Suppressor macrophage (primary cell): ENCODE results near the gene UBXN4.
"Not testable (repeated sequence)": the region's sequence is repeated elsewhere in the genome, so short reads cannot be mapped to it uniquely, and the experiment has no call there.

Source experiments
- DNase-seq, 4 experiments: peaks; one replicate each; pipeline ENCODE4 v3.0.0-alpha.2; 2020 to 2022
- total RNA-seq, 17 experiments: gene quantifications; one replicate each; lab custom pipeline; 2026; ENCODE audit warnings: mixed read lengths in 6 of 17, inconsistent platforms in 3 of 17; lab: John Stamatoyannopoulos, UW

UBXN4 gene, protein sequence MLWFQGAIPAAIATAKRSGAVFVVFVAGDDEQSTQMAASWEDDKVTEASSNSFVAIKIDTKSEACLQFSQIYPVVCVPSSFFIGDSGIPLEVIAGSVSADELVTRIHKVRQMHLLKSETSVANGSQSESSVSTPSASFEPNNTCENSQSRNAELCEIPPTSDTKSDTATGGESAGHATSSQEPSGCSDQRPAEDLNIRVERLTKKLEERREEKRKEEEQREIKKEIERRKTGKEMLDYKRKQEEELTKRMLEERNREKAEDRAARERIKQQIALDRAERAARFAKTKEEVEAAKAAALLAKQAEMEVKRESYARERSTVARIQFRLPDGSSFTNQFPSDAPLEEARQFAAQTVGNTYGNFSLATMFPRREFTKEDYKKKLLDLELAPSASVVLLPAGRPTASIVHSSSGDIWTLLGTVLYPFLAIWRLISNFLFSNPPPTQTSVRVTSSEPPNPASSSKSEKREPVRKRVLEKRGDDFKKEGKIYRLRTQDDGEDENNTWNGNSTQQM
- total RNA-seq = 88.0 to 161 (median 126) reads per million in 17 experiments

DNA sequence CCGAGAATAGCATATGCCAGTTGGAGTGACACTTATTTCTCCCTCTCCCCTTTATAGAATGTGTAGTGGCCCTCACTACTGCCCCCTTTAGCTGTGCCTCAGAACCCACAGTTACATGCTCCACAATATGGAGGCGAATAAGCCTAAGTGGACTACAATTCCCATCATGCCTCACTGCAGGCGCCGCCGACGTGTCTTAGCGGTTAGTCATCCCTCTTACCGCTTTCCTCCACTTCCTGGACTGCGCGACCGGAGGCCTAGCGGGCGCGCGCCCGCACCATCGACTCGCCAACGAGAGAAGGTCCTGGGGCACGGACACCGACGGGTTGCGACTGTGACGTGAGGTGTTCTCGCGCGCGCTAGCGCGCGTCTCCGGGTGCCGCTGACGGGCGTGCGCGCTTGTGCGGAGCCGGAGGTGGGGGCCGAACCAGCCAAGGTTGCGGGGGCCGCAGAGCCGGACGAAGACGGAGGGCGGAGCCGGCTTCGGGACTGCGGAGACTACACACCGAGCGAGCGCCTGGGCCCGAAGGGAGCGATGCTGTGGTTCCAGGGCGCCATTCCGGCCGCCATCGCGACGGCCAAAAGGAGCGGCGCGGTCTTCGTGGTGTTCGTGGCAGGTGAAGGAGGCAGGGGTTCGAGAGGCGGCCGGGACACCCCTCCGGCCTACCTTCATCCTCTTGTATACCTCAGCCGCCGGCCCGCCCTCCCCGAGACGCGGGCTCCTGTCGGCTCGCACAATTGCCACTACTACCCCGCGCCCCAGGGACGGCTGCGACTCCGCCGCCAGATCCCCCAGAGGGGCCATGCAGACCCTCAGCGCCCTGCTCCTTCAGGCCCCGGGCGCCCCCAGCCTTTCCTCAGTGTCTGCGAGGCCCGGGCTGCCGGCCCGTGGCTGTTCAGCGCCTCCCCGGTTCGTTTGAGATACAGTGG is at the start of gene UBXN4:
UBXN4 (plus strand) TSS at position 461 of the 930 bp plus-strand sequence; CDS start at position 536, 75 bp downstream.
- DNase-seq = peak; percentile 98 to 99 (median 99)

DNA sequence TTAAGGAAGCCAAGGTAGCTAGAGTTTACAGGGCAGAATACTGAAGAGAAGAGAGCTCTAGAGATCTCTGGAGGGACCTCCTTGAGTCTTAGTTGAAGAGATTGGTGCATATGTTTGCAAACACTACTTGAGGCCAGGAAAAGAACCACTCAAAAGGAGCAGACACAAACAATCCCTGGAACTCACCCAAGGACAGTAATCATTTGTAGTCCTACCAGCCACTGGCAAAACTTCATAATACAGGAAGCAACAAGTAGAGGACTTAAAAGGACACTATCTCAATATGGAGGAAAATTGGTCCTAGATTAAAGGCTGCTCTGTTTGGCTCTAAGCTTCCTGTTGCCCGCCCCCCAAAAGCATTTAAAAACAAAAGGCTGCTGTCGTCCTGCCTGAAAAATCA is 46.9 kb upstream of the UBXN4 start:
- DNase-seq = no peak

DNA sequence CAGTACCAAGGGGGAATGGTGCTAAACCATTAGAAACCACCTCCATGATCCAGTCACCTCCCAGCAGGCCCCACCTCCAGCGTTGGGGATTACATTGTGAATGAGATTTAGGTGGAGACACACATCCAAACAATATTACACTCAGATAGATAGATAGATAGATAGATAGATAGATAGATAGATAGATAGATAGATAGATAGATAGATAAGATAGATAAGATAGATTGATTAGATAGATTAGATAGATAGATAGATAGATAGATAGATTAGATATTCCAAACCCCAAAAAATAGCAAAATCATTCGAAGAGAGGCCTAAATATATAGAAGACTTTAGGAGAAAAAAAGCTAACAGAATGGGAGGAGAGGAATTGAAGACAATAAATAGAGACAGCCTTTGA is 42.8 kb upstream of the UBXN4 start:
- DNase-seq = no peak

DNA sequence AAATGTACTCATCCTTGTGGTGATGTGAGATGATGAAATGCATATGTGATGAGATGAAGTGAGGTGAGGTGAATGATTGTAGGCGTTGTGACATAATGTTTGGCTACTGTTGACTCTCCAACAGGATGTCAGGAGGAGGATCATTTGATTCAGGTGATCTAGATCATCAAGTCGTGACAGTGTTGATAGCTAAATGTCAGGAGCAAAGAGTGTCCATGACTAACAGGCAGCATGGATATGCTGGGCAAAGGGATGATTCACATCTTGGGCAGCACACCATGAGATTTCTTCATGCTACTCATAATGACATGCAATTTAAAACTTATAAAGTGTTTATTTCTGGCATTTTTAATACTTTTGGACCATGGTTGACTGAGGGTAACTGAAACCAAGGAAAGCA is 40.2 kb upstream of the UBXN4 start:
- DNase-seq = peak in 2 of 4 experiments; percentile 4 to 34

DNA sequence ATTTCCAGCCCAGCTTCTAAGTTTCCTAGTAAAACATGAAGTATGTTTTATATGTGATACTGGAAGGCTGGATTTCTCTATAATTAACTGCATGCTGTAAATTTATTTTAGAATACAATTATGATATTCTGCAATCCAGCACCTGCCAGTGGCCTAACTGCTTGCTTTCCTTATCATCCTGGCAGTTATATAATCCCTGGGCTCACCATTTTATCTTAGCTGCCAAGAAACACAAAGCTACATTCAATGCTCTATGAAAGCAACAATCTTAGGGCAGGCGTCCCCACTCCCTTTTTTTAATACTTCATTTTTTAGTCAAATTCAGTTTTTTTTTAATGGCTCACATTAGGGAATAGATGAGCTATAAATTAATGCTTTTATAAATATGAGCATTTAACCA is 38.4 kb upstream of the UBXN4 start:
- no peak for DNase-seq

DNA sequence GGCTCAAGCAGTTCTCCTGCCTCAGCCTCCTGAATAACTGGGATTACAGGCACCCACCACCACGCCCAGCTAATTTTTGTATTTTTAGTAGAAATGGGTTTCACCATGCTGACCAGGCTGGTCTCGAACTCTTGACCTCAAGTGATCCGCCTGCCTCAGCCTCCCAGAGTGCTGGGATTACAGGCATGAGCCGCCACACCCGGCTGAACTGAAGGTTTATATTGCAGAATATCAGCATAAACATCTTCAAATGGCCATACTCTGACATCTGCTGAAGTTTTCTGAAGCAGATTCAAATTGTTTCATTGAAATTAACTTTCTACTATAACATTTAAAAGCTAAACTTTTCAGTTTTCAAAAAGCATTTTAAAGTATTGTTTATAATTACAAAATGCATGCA is 37.6 kb upstream of the UBXN4 start:
- DNase-seq = not testable (repeated sequence)

DNA sequence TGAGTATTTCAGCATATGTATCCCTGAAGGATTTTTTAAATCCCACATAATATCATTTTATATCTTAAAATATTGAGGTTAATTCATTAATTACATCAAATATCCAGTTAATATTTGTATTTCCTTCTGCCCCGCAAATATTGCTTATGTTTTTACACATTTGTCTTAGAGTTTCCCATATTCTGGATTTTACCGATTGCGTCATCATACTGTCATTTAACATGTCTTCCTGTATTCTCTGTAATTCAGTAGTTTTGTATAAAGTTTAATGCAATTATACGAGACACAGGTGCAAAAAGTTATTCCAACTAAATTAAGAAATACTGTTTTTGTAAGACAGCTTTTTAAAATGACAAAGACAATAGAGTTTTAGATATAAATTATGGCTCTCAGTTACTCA is 33.5 kb upstream of the UBXN4 start:
- DNase-seq = no peak

DNA sequence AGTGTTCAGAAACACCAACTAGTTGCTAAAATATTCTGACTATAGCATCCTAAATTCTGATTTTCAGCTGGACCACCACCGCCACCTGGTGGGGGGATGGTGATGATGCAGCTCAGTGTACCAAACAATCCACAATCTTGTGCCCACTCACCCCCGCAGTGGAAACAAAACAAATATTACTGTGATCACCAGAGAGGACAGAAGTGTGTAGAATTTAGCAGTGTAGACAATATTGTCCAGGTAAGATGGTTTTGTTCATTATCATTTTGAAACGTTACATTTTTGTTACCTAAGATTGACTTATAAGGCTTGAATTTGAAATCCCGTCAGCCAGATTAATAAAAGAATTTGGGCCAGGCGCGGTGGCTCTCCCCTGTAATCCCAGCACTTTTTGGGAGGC is 31.7 kb upstream of the UBXN4 start:
- DNase-seq = peak; percentile 67 to 76 (median 72)

DNA sequence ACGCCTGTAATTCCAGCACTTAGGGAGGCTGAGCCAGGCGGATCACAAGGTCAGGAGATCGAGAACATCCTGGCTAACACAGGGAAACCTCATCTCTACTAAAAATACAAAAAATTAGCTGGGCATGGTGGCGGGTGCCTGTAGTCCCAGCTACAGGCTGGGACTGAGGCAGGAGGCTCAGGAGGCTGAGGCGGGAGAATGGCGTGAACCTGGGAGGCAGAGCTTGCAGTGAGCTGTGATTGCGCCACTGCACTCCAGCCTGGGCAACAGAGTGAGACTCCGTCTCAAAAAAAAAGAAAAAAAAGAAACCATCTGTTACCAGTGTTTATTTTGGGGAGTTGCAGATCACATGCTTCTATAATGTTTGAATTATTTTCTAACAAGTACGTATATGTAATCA is 26.6 kb upstream of the UBXN4 start:
- DNase-seq = not testable (repeated sequence)

DNA sequence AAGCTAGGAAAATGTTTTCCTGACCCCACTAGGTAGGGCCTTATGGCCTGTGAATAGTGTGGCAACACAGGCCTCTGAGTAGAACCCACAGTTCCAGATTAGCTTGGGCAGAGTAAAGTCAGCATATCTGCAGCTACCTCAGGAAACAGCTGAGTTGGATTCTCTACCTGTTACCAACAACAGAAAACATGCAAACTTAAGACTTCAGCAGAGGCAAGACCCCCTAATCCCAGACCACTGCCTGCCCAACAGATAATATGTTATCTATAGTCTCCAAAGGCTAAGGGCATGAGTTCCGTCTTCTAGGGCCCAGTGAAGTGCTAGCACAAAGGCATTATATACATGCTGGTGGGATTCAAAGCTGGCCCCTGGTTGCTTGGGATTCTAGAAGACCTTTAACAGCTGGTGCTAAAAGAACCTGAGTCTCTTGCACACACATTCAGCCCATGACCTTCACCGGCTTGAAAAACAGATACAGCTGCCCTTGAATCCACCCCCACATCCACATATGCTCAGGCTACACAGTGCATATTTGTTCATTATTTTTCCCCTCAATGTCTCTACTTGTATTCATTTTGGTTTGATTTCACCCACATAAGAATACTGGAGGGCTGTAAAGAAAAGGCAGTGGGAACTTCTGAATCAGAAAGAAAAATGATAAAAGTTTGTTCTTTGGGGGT is 13.5 kb upstream of the UBXN4 start:
- no peak for DNase-seq

DNA sequence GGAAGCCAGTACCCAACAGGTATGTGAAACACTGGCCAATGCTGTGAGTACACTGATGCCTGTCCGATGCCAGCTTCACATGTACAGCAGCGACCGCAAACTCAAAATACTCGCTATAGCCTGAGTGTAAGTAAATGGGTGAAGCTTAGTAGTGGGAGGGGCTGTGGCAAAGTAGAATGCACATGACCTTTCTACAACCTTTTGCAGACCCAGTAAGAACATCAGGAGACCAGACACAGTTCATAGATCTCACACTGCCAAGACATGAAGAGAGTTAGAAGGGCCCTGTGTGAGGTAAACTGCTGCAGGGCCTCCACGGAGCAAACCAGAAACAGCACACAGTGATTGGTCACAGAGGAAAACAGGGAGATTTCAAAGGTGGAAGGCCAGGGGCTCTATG is 9.1 kb upstream of the UBXN4 start:
- no peak for DNase-seq

DNA sequence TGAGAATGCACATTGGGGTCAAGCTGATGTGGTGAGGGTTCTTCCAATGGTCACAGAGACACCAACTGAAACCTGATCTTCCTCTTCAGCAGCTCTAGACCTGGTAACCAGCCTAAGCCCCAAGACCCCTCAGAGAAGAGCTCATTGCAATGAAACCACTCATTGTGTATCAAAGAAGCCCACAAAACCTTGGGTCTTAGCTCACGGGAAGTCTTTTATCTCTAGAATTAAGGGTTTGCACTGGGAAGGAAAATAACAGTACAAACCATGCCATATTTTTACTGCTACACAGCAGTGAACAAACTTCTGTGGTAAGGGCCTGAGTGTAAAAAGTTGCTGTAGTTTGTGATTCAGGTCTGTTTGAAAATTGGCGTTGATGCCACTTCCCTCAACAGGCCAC is 8.6 kb upstream of the UBXN4 start:
- no peak for DNase-seq

DNA sequence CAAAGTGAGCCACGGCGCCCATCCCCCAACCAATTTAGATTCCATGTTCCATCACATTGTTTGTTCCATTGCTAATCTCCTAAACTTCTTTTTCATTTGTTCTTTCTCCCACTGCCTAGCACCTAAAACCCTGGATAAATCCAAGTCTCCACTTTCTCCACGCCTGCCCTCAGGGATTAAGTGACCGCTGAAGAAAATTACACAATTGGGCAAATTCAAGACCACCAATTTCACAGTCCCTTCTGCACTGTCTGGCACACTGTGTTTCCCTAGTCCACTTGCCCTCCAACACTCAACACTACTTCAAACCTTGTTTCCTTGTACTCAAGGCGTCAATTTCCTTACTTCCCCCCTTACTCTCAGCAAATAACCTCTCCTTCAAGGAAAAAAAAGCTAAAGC is 5.1 kb upstream of the UBXN4 start:
- no peak for DNase-seq

DNA sequence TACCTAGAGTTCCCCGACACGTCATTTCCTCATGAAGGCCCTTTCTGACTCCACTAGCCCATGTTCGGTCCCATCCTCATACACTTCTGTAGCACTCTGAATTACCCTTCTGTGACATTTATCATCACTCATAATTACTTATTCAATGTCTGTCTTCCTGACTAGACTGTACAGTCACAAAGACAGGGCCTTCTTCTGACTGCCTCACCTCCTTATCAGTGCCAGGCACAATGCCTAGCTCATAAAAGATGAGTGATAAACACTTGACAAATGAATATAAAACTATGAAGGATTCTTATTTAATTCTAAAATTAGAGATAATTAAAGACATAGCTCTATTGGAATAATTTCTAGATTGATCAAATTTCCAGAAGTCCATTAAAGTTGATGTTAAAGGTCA is 1.4 kb upstream of the UBXN4 start:
- no peak for DNase-seq

DNA sequence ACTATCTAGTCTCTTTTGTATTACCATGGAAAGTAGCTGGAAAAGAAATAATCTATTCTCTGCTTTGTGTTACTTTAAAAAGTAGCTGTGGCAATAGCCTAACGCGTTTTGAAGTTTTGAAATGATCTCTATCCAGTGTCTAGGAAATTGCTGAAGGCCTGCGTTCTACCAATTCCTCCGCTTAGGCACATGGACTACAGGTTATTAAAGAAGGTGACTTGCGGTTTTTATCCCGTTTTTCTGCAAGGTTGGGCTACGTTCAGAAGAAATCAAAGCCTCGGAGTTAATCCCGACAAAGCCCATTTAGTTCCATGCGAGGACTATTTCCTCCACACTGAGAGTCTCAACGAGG is 636 bp upstream of the UBXN4 start:
- DNase-seq = no peak

DNA sequence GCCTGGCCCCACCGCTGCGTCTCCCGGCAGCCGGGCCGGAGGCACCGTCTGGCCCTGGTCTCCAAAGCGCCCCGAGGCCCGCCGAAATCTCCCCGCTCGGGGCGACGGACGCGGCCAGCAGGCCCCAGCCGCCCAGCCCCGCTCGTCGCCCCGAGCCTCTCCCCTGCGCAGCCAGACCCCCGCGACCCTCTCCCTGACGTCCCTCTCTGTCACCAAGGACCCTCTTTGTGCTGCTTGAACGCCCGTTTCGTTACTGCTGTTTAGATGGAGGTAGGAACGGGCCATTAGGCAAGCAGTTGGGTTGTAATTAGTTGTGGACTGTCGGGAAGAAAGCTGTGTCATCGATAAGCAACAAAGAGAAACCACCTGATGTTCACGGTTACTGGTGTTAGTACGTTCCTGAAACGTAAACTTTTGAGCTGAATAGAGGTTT is 686 bp downstream of the UBXN4 start:
- DNase-seq = peak; percentile 46 to 66 (median 63)

DNA sequence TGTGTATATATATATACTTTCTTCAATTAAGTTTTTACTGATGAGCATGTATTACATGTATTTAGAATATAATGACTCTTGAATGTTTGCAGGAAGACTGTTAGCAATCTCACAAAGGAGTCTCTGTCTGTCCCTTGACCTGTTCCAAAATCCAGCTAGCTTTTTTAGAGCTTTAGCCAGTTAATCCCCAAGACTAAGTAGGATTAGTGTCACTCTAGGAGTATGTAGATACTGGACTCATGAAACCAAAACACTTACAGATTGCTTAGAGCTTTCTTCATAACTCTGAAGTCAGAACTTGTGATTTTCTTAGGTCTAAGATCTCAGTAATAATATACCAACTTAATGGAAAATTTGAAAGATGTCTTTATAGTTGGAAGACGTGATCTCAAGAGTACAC is 2.2 kb downstream of the UBXN4 start:
- no peak for DNase-seq

DNA sequence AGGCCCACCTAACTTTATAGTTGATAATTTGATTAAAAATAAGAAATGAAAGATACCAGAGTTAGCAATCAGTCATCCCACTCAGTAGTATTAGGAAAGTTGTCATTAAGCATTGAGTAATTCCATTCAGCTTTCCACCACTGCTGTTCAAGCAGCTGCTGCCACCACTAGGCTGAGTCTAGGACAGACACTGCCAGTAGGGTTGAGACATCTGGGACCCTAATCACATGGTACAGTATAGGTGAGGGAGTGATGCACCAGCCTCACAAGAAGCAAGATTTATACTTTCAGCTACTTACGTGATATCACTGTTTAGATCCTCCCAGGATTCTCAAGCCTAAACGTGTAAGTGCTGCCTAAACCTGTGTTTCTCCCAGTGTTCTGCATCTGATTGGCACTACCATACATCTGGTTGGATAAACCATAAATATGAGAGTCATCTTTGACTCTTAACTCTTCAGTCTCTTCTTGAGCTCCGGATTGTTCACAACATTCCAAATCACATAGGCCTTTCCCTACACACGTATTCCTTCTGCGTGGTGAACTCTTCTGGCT is 3.2 kb downstream of the UBXN4 start:
- peak; percentile 15 to 57 (median 54) for DNase-seq

DNA sequence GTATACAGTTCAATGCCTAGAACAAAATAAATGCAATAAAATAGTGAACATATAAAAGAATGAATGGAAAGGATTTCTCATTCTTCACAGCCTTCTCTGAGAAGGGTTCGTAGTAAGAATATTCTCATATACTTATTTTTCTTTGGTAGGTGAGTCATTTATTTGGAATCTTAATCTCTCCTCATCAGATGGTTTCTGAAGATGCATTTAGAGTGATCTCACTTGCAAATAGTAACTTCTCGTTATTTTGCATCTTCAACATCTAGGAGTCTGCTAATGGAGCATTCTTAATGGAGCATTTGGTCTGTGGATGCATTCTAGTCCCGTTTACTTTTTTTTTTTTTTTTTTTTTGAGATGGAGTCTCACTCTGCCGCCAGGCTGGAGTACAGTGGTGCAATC is 3.9 kb downstream of the UBXN4 start:
- no peak for DNase-seq

DNA sequence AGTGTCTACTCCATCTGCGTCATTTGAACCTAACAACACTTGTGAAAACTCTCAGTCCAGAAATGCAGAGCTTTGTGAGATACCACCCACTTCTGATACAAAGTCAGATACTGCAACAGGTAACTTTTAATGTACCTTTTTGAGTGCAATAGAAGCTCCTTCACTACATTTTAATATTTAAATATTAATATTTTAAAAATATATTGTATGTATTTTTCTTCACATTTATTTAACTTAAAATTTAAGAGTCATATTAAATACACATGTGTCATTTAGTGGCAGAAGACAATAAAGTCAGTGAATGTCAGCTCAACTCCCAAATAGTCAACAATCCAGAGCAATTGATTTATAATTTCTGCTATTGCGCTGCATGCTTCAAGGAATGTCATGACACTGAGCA is 13.9 kb downstream of the UBXN4 start:
- DNase-seq = no peak

DNA sequence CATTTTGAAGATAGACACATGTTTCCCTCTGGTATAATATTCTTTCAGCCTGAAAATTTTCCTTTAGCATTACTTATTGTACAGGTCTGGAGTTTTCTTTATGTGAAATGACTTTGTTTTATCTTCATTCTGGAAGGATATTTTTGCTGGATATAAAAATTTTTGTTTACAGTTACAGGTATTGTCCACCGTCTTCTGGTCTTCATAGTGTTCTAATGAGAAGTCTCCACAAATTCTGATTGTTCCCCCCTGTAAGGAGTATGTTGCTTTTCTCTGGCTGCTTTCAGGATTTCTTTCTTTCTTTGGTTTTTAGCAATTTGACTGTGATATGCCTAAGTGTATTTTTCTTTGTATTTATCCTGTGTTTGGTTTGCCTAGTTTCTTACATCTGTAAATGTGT is 15.0 kb downstream of the UBXN4 start:
- no peak for DNase-seq

DNA sequence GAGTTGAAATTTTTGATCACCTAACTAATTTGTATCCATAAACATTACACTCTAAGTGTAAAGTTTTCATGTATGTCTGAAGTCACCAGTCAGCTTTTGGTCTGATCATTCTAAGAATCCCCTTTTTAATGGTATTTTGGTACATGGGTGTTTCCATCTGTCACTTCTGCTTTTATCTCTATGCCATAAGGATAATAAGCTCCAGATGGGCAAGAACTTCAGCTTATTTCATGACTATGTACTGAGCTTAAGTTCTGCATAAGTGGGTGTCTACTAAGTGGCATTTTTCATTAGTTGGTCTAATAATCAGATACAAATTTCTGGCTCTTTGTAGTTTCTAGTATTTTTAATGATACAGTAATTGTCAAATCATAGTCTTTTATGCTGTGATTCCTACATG is 20.4 kb downstream of the UBXN4 start:
- DNase-seq = no peak

DNA sequence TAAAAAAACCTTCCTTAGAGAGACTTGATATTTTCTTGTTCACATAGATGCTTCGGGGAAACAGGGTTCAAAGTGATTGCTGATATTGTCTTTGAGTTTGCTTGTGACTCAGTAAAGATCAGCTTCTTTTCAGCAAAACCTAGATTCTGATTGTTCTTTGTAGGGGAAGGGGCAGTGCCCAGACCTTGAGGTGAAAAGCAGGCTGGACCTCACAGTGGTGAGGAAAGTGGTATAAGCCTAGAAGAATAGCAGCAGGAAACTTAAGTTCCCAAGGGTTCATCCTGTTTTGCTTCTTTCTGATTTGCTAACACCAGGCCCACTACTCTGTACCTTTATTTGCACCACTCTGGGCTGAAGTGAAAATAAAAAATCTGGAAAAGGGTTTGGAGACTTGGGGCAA is 20.9 kb downstream of the UBXN4 start:
- DNase-seq = no peak
